Calu3 (cell line): Measurements from ENCODE around the gene BDKRB1. TPM values are rescaled to one million over a fixed set of nuclear protein-coding genes. Genes with fewer than 3 reads are reported as not detected.

ENCODE experiments used
- BruUV-seq: library from RNA; stranded (reverse); fragments of 400-500 nt; replicated peaks from 2 replicates; lab custom pipeline; 2021; lab: Mats Ljungman, UMichigan
- CTCF ChIA-PET: fragments of 300-600 bp; sonication (Branson Sonifier 250); formaldehyde crosslinking; loops from one replicate; lab custom pipeline; 2022; ENCODE audit warnings: antibody characterized with exemption; lab: Charles Lee
- DNase-seq: peaks from one replicate; pipeline ENCODE4 v3.0.0; 2022
- H3K27ac Mint-ChIP-seq: one replicate; pipeline ENCODE4 v1.8.0; 2022; ENCODE audit warnings: mixed read lengths; ENCODE audit not compliant: unreplicated experiment
- H3K27me3 Mint-ChIP-seq: one replicate; pipeline ENCODE4 v1.8.0; 2022; ENCODE audit warnings: mixed read lengths; ENCODE audit not compliant: unreplicated experiment
- H3K36me3 Mint-ChIP-seq: one replicate; pipeline ENCODE4 v1.8.0; 2022; ENCODE audit warnings: mild to moderate bottlenecking, moderate library complexity, mixed read lengths; ENCODE audit not compliant: insufficient read depth, unreplicated experiment
- H3K4me1 Mint-ChIP-seq: one replicate; pipeline ENCODE4 v1.8.0; 2022; ENCODE audit warnings: mild to moderate bottlenecking, low read depth, mixed read lengths; ENCODE audit not compliant: unreplicated experiment
- H3K4me3 Mint-ChIP-seq: one replicate; pipeline ENCODE4 v1.8.0; 2022; ENCODE audit warnings: mild to moderate bottlenecking, low read depth, moderate library complexity, mixed read lengths; ENCODE audit not compliant: unreplicated experiment
- H3K9me3 Mint-ChIP-seq: one replicate; pipeline ENCODE4 v1.8.0; 2022; ENCODE audit warnings: low read depth, mixed read lengths; ENCODE audit not compliant: unreplicated experiment
- CTCF ChIP-seq: fragments of 200-600 bp; IDR thresholded peaks from one replicate; pipeline ENCODE4 v1.8.0; 2022; ENCODE audit warnings: antibody characterized with exemption; ENCODE audit not compliant: unreplicated experiment
- intact Hi-C: fragments of 100-400 bp; cut with micrococcal nuclease; formaldehyde crosslinking; loops from one replicate; pipeline ENCODE4 v1.10.0; 2022; ENCODE audit not compliant: unreplicated experiment
- total RNA-seq: library from RNA; stranded (reverse); gene quantifications from 2 replicates; pipeline ENCODE4 v1.2.3, GENCODE V29; 2022

The BDKRB1 gene
- total RNA-seq, 1 experiment from 2014 or later, result not detected

DNA sequence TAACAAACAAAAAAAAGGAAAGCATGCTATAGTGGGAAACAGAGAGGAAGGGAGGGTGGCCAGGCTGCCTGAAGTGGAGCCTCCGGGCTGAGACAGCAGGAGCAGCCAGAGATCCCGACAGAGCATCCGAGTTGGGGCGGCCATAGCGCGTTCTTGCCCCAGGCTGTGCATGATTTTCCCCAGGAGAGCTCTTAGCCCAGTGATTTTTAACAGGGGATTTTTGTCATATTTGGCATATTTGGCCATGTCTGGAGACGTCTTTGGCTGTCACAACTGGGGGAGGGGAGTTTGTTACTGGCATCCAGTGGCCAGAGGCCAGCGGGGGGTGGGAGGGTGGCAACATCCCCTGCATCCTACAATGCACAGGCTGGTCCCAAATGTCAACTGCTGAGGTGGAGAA is 23.6 kb downstream of the BDKRB1 start:
- Mint-ChIP-seq H3K27me3 (no peaks in the 10 kb centered on the region), H3K36me3 (no peaks in the 10 kb centered on the region), H3K9me3 (no peaks in the 10 kb centered on the region), H3K27ac (no peak overlapping the region), H3K4me1 (peaks cover 6% of the 10 kb centered on the region), H3K4me3 (no peak overlapping the region)
- no TSS peak for BruUV-seq
- TF ChIP-seq CTCF, result no peak
- intact Hi-C loops, result loop anchor here (5.0 kb wide), 2 partner anchors 222 to 282 kb away; no protein-coding TSS in a partner anchor
- CTCF ChIA-PET, result interaction anchor here (0.6 to 0.8 kb wide), 2 partner anchors 179 to 203 kb away, joined by 4 to 5 read pairs; no protein-coding TSS in a partner anchor
- no peak for DNase-seq

GRCh38 chr14:96280104-96280503 is 24.1 kb downstream of the BDKRB1 start:
- Mint-ChIP-seq H3K9me3 (no peaks in the 10 kb centered on the region), H3K27me3 (no peaks in the 10 kb centered on the region), H3K27ac (no peak overlapping the region), H3K4me1 (peaks cover 11% of the 10 kb centered on the region), H3K4me3 (no peak overlapping the region), H3K36me3 (no peaks in the 10 kb centered on the region)
- CTCF ChIA-PET, result no interaction called here
- no peak for TF ChIP-seq CTCF
- intact Hi-C loops, result no loop called here
- no peak for DNase-seq
- BruUV-seq, result no TSS peak

DNA sequence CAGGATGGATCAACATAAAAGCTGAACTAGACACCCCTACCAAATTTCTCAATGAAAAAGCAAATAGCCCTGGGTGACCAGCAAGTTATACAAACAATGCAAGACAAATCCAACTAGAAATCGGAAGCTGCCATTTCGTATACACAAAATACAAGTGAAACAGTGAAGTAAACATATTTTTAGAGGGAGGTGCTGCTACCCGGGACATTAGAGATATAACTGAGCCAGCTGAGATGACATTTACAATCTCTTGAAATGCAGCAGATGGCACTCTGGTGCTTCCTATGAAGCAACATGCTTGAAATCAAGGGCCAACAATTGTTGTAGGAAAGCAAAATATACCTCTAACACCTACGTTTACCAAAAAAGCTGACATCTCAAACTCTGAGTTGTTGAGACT is 25.5 kb downstream of the BDKRB1 start:
- TF ChIP-seq CTCF, result no peak
- Mint-ChIP-seq H3K27ac (no peak overlapping the region), H3K4me3 (no peak overlapping the region), H3K4me1 (peaks cover 21% of the 10 kb centered on the region), H3K36me3 (no peaks in the 10 kb centered on the region), H3K27me3 (no peaks in the 10 kb centered on the region), H3K9me3 (no peaks in the 10 kb centered on the region)
- DNase-seq, result no peak
- CTCF ChIA-PET, result no interaction called here
- no TSS peak for BruUV-seq
- intact Hi-C loops, result no loop called here

- H3K4me1 Mint-ChIP-seq, result peaks cover 21% of the 10 kb centered on the region
- no peak for DNase-seq
- no peaks in the 10 kb centered on the region for H3K9me3 Mint-ChIP-seq
- no peak overlapping the region for H3K27ac Mint-ChIP-seq
- no peak overlapping the region for H3K4me3 Mint-ChIP-seq
- no TSS peak for BruUV-seq
- H3K27me3 Mint-ChIP-seq, result no peaks in the 10 kb centered on the region
- TF ChIP-seq CTCF, result no peak
- no peaks in the 10 kb centered on the region for H3K36me3 Mint-ChIP-seq
- CTCF ChIA-PET, result no interaction called here
- intact Hi-C loops, result no loop called here
Measured at GRCh38 chr14:96284008-96284407, 28.0 kb downstream of the BDKRB1 start.
